Neural cell (in vitro differentiated cells): ENCODE data around the gene CPXM2.

Experiments used
- MXI1 ChIP-seq: fragments of 450-650 bp; conservative IDR thresholded peaks from 2 replicates; pipeline ENCODE4 v1.6.1; 2014; ENCODE audit warnings: antibody characterized with exemption, mild to moderate bottlenecking; ENCODE audit not compliant: poor library complexity, severe bottlenecking
- POLR2AphosphoS5 ChIP-seq: IDR thresholded peaks from 2 replicates; pipeline ENCODE4 v1.6.1; 2012
- SMC3 ChIP-seq: fragments of 450-650 bp; conservative IDR thresholded peaks from 2 replicates; pipeline ENCODE4 v1.6.1; 2014; ENCODE audit warnings: antibody characterized with exemption, mild to moderate bottlenecking, moderate library complexity; ENCODE audit not compliant: poor library complexity

DNA sequence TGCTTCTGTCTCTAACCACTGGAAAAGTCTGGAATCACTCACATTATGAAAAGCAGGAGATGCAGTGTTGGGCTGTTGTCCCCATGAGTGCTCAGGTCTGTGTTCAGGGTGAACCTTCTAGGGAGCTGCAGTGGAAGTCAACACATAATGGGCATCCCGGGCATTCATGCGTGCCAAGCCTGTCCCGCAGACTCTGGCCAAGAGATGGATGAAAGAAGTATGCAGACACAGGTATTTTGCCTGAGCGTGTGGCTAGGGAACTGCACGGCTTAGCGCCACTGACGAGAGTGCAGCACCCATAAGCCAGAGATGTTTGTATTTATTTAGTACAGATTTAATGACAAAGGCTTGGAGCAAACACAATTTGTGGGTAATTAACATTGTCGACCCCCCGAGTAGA is 140.7 kb downstream of the CPXM2 start:
- TF ChIP-seq MXI1 (no peak), POLR2AphosphoS5 (no peak), SMC3 (no peak)
